ENCODE results near the gene CD84.
A peak's percentile ranks its signal among the peaks of the same experiment; 100 is the strongest.
"Not testable (repeated sequence)": the region's sequence is repeated elsewhere in the genome, so short reads cannot be mapped to it uniquely, and the experiment has no call there.

CD84 gene

GRCh38 chr1:160567858-160568682 lies 11.2 kb downstream of the CD84 start:
- DNase-seq, result peak; percentile 94

- no peak for DNase-seq
Measured at GRCh38 chr1:160567341-160567740, 12.0 kb downstream of the CD84 start.

GRCh38 chr1:160565564-160565963 lies 13.7 kb downstream of the CD84 start:
- DNase-seq, result no peak

GRCh38 chr1:160563230-160563629 lies 16.1 kb downstream of the CD84 start:
- DNase-seq, result not testable (repeated sequence)

- not testable (repeated sequence) for DNase-seq
Measured at GRCh38 chr1:160562745-160563144, 16.6 kb downstream of the CD84 start.

- DNase-seq, result peak; percentile 56
Measured at GRCh38 chr1:160560806-160561205, 18.5 kb downstream of the CD84 start.

GRCh38 chr1:160560045-160560705 lies 19.1 kb downstream of the CD84 start:
- DNase-seq, result peak; percentile 88

- DNase-seq, result peak; percentile 71
Measured at GRCh38 chr1:160559437-160559836, 19.9 kb downstream of the CD84 start.

- peak; percentile 48 for DNase-seq
Measured at GRCh38 chr1:160558660-160559380, 20.5 kb downstream of the CD84 start.

- DNase-seq, result no peak
Measured at GRCh38 chr1:160553778-160554177, 25.5 kb downstream of the CD84 start.

- no peak for DNase-seq
Measured at GRCh38 chr1:160552425-160552824, 26.9 kb downstream of the CD84 start.

- peak; percentile 63 for DNase-seq
Measured at GRCh38 chr1:160550572-160551034, 28.7 kb downstream of the CD84 start.

- DNase-seq, result no peak
Measured at GRCh38 chr1:160549665-160550006, 29.7 kb downstream of the CD84 start.

- DNase-seq, result no peak
Measured at GRCh38 chr1:160548960-160549664, 30.2 kb downstream of the CD84 start.

- DNase-seq, result no peak
Measured at GRCh38 chr1:160548183-160548582, 31.1 kb downstream of the CD84 start.

- no peak for DNase-seq
Measured at GRCh38 chr1:160547422-160547821, 31.9 kb downstream of the CD84 start.

- DNase-seq, result no peak
Measured at GRCh38 chr1:160546942-160547341, 32.4 kb downstream of the CD84 start.

GRCh38 chr1:160544647-160545046 lies 34.6 kb downstream of the CD84 start:
- peak; percentile 65 for DNase-seq

- no peak for DNase-seq
Measured at GRCh38 chr1:160542303-160542945, 36.9 kb downstream of the CD84 start.

GRCh38 chr1:160541622-160542302 lies 37.5 kb downstream of the CD84 start:
- no peak for DNase-seq

- DNase-seq, result no peak
Measured at GRCh38 chr1:160540859-160541233, 38.5 kb downstream of the CD84 start.
